ENCODE data around the gene TPD52L1. TPM values are rescaled to one million over a fixed set of nuclear protein-coding genes. Genes with fewer than 3 reads are reported as not detected.

TPD52L1 gene
- total and polyA plus RNA-seq, 2 donors (not counting 3 experiments of a cell fraction or from before 2014, with no cell fraction given) = 0.29 to 0.37 TPM

DNA sequence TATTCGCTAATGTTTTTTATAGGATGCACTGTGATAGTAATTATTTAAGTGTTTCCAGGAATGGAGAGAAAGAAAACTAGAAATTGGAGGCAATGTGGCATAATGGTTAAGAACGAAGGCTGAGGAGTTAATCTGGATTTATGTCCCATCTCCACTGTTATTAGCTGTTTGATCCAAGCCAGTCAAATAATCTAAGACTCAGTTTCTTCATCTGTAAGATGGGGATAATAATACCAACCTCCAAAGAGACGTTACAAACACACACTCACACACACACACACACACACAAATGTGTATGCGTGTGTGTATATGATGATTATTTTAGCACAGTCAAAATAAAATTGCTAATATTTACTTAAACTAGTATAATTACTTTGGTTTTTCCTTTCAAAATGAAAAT, 36.9 kb upstream of the TPD52L1 start:
- Histone ChIP-seq H3K9me1 (replicated peaks; ENCODE audit: control insufficient read depth, extremely low read depth, insufficient read depth, low read length) (no peaks in the 10 kb centered on the region), H3K4me2 (ENCODE audit: insufficient read depth, low read length) (no peak overlapping the region), H3K4me1 (ENCODE audit: control insufficient read depth, extremely low read depth, insufficient read depth, low read length) (no peaks in the 10 kb centered on the region), H4K20me1 (replicated peaks; ENCODE audit: control insufficient read depth, extremely low read depth, insufficient read depth, low read length) (no peaks in the 10 kb centered on the region), H3K9ac (replicated peaks; ENCODE audit: extremely low read depth, insufficient read depth, low read length) (no peak overlapping the region), H3K27ac (ENCODE audit: insufficient read depth, low read depth, low read length) (no peak overlapping the region), H3K4me3 (replicated peaks in 1 of 3; ENCODE audit: insufficient read depth in 1 of 3, low read depth in 1 of 3, low read length in 3 of 3) (no peak overlapping the region), H3K79me2 (ENCODE audit: control insufficient read depth, insufficient read depth, low read length) (no peaks in the 10 kb centered on the region), H3K36me3 (ENCODE audit: control insufficient read depth in 2 of 2, extremely low read depth in 1 of 2, insufficient read depth in 2 of 2, low read length in 2 of 2) (no peaks in the 10 kb centered on the region), H3K27me3 (ENCODE audit: control insufficient read depth in 2 of 2, insufficient read depth in 2 of 2, low read length in 2 of 2) (no peaks in the 10 kb centered on the region), H3K9me3 (replicated peaks; ENCODE audit: control insufficient read depth, insufficient read depth, low read length) (no peaks in the 10 kb centered on the region), H2AFZ (ENCODE audit: low read depth, low read length) (no peak overlapping the region)
- no peak for FAIRE-seq
- DNase-seq (ENCODE audit: low read depth, low spot score) = no peak
- dilution Hi-C loops (cut with MboI; ENCODE audit: extremely low pct_ligation_motif_present, low sequenced_read_pairs) = loop anchor here (25.0 kb wide), 1 partner anchor 254 kb away; no protein-coding TSS in a partner anchor
- CTCF ChIA-PET = interaction anchor here (1.3 to 1.8 kb wide), 2 partner anchors 246 to 262 kb away, joined by 3 to 22 read pairs; no protein-coding TSS in a partner anchor
- POLR2A ChIA-PET = no interaction called here
- intact Hi-C loops (cut with micrococcal nuclease) = no loop called here
- BruUV-seq (replicated peaks) = no TSS peak
- TF ChIP-seq, protein P1, sequence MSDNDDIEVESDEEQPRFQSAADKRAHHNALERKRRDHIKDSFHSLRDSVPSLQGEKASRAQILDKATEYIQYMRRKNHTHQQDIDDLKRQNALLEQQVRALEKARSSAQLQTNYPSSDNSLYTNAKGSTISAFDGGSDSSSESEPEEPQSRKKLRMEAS (IDR thresholded peaks at IDR 0.05; ENCODE audit: insufficient read depth, insufficient read length) = no peak
- TF ChIP-seq POLR2AphosphoS5 (IDR thresholded peaks at IDR 0.05; ENCODE audit: insufficient read depth, low read depth, low read length) = no peak
- TF ChIP-seq, protein P2, sequence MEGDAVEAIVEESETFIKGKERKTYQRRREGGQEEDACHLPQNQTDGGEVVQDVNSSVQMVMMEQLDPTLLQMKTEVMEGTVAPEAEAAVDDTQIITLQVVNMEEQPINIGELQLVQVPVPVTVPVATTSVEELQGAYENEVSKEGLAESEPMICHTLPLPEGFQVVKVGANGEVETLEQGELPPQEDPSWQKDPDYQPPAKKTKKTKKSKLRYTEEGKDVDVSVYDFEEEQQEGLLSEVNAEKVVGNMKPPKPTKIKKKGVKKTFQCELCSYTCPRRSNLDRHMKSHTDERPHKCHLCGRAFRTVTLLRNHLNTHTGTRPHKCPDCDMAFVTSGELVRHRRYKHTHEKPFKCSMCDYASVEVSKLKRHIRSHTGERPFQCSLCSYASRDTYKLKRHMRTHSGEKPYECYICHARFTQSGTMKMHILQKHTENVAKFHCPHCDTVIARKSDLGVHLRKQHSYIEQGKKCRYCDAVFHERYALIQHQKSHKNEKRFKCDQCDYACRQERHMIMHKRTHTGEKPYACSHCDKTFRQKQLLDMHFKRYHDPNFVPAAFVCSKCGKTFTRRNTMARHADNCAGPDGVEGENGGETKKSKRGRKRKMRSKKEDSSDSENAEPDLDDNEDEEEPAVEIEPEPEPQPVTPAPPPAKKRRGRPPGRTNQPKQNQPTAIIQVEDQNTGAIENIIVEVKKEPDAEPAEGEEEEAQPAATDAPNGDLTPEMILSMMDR (IDR thresholded peaks at IDR 0.05; ENCODE audit: extremely low read depth in 1 of 2, insufficient read depth in 1 of 2, low read depth in 1 of 2, low read length in 2 of 2) = no peak
- TF ChIP-seq GATA2 (IDR thresholded peaks at IDR 0.05; ENCODE audit: insufficient read depth, insufficient read length, low read depth, low read length) = no peak
- no peak for TF ChIP-seq FOS (IDR thresholded peaks at IDR 0.05; ENCODE audit: borderline replicate concordance, insufficient read depth, low read length)
- TF ChIP-seq JUN (IDR thresholded peaks at IDR 0.05; ENCODE audit: borderline replicate concordance, insufficient read depth, insufficient read length, low read depth) = no peak
- no peak for TF ChIP-seq MYC (IDR thresholded peaks at IDR 0.05; ENCODE audit: low read depth, low read length)
- TF ChIP-seq POLR2A (IDR thresholded peaks at IDR 0.05; ENCODE audit: low read depth, low read length) = no peak
- TF ChIP-seq EZH2 (IDR thresholded peaks at IDR 0.05; ENCODE audit: borderline replicate concordance, low read depth, low read length, severe bottlenecking) = no peak

Measured in endothelial cell of umbilical vein (primary cell).